Mesothelial cell of epicardium (in vitro differentiated cells): Measurements from ENCODE around the gene KIAA0513. TPM values are rescaled to one million over a fixed set of nuclear protein-coding genes. Genes with fewer than 3 reads are reported as not detected.

Experiments used
- DNase-seq, 2 experiments: peaks; one replicate each; pipeline ENCODE4 v3.0.0; 2021; ENCODE audit warnings: low spot score in 2 of 2; ENCODE audit not compliant: unreplicated experiment in 2 of 2
- H3K27ac Mint-ChIP-seq: 2 replicates; pipeline ENCODE4 v1.8.0; 2021; ENCODE audit warnings: mixed read lengths
- H3K27me3 Mint-ChIP-seq: 2 replicates; pipeline ENCODE4 v1.8.0; 2021; ENCODE audit warnings: low read depth, mixed read lengths
- H3K36me3 Mint-ChIP-seq: 2 replicates; pipeline ENCODE4 v1.8.0; 2021; ENCODE audit warnings: mixed read lengths
- H3K4me1 Mint-ChIP-seq: 2 replicates; pipeline ENCODE4 v1.8.0; 2021; ENCODE audit warnings: mixed read lengths
- H3K4me3 Mint-ChIP-seq: 2 replicates; pipeline ENCODE4 v1.8.0; 2021; ENCODE audit warnings: mild to moderate bottlenecking, moderate library complexity, mixed read lengths
- H3K9me3 Mint-ChIP-seq: 2 replicates; pipeline ENCODE4 v1.8.0; 2021; ENCODE audit warnings: mixed read lengths
- total RNA-seq: library from RNA; stranded (reverse); gene quantifications from 3 replicates; pipeline ENCODE4 v1.2.1, GENCODE V29; 2021
- TF ChIP-seq, protein P1 (sequence below): fragments of 200-600 bp; sonication (generic); IDR thresholded peaks from one replicate; pipeline ENCODE4 v1.5.0; 2021; ENCODE audit warnings: antibody characterized with exemption; ENCODE audit not compliant: unreplicated experiment

KIAA0513 gene
- total RNA-seq, 1 donor from 2014 or later, result 6.8 TPM

DNA sequence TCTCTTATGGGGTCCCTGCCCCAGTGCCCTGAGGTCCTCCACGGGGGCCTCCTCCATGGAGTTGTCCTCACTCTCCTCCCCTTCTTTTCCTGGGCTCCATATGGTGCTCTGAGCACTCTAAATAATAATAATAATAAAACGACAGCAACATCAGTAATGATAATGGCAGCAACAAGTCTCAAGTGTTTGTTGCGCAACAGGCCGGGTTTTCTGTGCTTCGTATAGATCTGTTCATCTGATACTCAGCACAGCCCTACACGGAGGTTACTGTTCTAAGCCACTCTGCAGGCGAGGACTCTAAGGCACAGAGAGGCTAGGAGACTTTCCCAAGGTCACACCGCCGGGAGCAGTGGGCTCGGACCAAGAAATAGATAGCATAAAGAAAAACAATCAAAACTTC lies 71.0 kb downstream of the KIAA0513 start:
- TF ChIP-seq, protein P1, sequence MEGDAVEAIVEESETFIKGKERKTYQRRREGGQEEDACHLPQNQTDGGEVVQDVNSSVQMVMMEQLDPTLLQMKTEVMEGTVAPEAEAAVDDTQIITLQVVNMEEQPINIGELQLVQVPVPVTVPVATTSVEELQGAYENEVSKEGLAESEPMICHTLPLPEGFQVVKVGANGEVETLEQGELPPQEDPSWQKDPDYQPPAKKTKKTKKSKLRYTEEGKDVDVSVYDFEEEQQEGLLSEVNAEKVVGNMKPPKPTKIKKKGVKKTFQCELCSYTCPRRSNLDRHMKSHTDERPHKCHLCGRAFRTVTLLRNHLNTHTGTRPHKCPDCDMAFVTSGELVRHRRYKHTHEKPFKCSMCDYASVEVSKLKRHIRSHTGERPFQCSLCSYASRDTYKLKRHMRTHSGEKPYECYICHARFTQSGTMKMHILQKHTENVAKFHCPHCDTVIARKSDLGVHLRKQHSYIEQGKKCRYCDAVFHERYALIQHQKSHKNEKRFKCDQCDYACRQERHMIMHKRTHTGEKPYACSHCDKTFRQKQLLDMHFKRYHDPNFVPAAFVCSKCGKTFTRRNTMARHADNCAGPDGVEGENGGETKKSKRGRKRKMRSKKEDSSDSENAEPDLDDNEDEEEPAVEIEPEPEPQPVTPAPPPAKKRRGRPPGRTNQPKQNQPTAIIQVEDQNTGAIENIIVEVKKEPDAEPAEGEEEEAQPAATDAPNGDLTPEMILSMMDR, result no peak
- no peaks in the 10 kb centered on the region for H3K9me3 Mint-ChIP-seq
- H3K4me1 Mint-ChIP-seq, result no peaks in the 10 kb centered on the region
- H3K27me3 Mint-ChIP-seq, result no peaks in the 10 kb centered on the region
- no peak overlapping the region for H3K27ac Mint-ChIP-seq
- no peak for DNase-seq
- H3K36me3 Mint-ChIP-seq, result no peaks in the 10 kb centered on the region
- H3K4me3 Mint-ChIP-seq, result no peak overlapping the region

DNA sequence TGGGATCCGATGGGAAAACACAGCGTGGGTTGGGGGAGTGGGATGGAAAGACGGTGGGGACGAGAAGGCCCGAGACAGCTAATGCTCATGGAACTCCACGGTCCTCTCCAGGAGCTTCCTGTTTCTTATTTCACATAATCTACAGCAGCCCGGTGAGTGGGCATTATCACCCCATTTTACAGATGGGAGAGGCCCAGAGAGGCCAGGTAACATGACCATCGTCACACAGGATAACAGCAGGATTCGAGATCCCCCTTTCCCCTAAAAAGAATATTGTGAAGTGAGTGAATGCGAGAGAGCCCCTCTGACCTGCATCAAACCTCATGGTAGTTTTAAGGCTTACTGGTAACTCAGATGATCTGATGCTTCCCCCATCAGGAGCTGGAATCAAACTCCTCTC lies 72.7 kb downstream of the KIAA0513 start:
- DNase-seq, result no peak
- no peaks in the 10 kb centered on the region for H3K9me3 Mint-ChIP-seq
- H3K27me3 Mint-ChIP-seq, result no peaks in the 10 kb centered on the region
- H3K4me3 Mint-ChIP-seq, result no peak overlapping the region
- H3K4me1 Mint-ChIP-seq, result no peaks in the 10 kb centered on the region
- no peak overlapping the region for H3K27ac Mint-ChIP-seq
- TF ChIP-seq, protein P1, result no peak
- H3K36me3 Mint-ChIP-seq, result no peaks in the 10 kb centered on the region

DNA sequence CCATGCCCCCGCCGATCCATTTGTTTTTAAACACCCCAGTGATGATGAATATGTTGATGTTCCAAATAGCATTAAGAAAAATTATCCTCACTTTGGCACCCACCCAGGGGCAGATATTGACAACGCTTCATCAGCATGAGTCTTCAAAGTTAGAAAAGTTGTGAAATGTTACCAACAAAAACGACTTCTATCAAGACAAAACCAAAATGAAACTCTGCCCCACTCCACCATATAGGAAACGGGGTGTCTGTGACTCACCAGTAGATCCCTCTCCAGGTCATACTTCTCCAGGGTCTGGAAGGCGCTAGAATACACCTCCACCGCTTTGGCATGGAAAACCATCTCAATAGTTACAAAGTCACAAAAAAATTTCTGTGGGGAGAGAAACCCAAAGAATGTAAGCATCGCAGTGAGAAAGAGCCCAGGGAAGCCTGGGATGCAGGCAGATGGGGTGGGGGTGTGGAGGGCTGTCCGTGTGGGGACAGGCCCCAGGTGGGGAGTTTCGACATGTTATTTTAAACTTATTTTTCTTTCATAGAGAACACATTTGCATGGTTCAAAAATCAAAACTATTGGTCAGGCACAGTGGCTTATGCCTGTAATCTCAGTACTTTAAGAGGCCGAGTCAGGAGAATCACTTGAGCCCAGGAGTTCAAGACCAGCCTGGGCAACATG lies 74.5 kb downstream of the KIAA0513 start:
- DNase-seq, result no peak
- Mint-ChIP-seq H3K27me3 (no peaks in the 10 kb centered on the region), H3K27ac (no peak overlapping the region), H3K36me3 (no peaks in the 10 kb centered on the region), H3K4me3 (no peak overlapping the region), H3K9me3 (no peaks in the 10 kb centered on the region), H3K4me1 (no peaks in the 10 kb centered on the region)
- TF ChIP-seq, protein P1, result no peak

DNA sequence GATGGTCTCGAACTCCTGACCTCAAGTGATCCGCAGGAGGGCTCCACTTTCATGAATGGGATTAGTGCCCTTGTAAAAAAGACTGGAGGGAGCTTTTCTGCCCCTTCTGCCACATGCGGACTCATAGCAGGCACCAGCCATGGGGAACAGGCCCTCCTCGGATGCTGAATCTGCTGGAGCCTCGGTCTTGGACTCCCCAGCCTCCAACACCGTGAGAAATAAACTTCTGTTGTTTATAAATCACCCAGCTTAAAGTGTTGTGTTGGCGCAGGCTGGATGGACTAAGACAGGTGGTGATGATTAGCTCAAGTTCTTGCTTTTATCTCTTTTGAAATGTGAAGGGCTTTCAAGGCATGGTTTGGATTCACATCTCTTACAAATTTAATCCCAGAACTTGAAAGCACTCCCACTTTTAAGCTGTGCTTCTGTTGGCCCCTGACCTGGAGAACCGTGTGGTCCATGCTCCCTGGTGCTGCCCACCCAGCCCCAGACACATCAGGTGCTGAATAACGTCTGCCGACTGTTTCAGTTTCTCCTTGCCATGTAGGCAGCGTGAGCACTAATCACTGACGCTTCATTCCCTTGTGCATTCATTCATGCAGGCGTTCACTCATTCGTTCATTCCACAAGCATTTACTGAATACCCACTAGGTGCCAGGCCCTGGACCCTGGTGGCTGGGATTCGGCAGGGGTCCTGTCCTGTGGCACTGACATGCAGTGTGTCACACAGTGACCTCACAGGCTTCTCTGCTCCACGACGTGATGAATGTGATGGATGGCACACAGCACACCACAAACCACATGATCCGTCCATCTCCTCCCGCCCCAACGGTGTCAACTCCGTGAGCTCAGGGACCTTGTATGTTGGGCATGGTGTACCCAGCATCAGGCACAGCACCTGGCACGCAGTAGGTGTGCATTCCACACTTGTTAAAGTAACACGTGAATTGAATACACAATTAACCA lies 75.8 kb downstream of the KIAA0513 start:
- Mint-ChIP-seq H3K4me1 (no peaks in the 10 kb centered on the region), H3K9me3 (no peaks in the 10 kb centered on the region), H3K4me3 (no peak overlapping the region), H3K36me3 (no peaks in the 10 kb centered on the region), H3K27me3 (peaks cover 2% of the 10 kb centered on the region), H3K27ac (no peak overlapping the region)
- TF ChIP-seq, protein P1, result no peak
- DNase-seq, result no peak

DNA sequence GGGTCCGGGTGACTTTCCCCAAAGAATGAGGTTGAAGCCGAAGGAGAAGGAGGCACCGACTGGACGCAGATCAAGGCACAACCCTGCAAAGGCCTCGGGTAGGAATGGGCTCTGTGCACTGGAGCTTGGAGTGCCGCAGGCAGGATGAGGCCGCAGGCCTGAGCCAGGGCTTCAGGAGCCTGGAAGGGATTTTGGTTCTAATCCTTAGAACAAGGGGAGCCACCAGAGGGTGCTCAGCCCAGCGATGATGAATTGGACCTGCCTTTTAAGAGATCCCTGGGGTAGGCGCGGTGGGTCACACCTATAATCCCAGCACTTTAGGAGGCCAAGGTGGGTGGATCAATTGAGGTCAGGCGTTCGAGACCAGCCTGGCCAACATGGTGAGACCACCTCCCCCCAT lies 76.6 kb downstream of the KIAA0513 start:
- Mint-ChIP-seq H3K27me3 (peaks cover 2% of the 10 kb centered on the region), H3K27ac (no peak overlapping the region), H3K4me1 (no peaks in the 10 kb centered on the region), H3K36me3 (no peaks in the 10 kb centered on the region), H3K4me3 (no peak overlapping the region), H3K9me3 (no peaks in the 10 kb centered on the region)
- TF ChIP-seq, protein P1, result no peak
- DNase-seq, result no peak
